Adrenal gland (tissue), 12 donors: ENCODE results near the gene SLC9A9. TPM values are rescaled to one million over a fixed set of nuclear protein-coding genes. Genes with fewer than 3 reads are reported as not detected.
A peak's percentile ranks its signal among the peaks of the same experiment; 100 is the strongest.

ENCODE experiments used
- DNase-seq, 7 donors: peaks; one replicate each; pipeline ENCODE4 v3.0.0-alpha.2; 2019 to 2020
- H3K27ac ChIP-seq, 5 donors: fragments of 200-600 bp; sonication (generic) in 4 of 5; 1 replicate in 3 of 5; 2 replicates in 2 of 5; pipeline versions ENCODE4 v1.5.1 to v1.8.0; 2016 to 2020; ENCODE audit warnings: mild to moderate bottlenecking in 1 of 5
- H3K27me3 ChIP-seq: fragments of 200-600 bp; 2 replicates; pipeline ENCODE4 v1.8.0; 2021
- H3K36me3 ChIP-seq, 2 donors: fragments of 200-600 bp; replicated peaks in 1 of 2; 1 replicate in 1 of 2; 2 replicates in 1 of 2; pipeline versions ENCODE4 v1.5.1 to v1.8.0; 2018 to 2022
- H3K4me1 ChIP-seq, 2 donors: fragments of 200-600 bp; replicated peaks in 1 of 2; 1 replicate in 1 of 2; 2 replicates in 1 of 2; pipeline versions ENCODE4 v1.5.1 to v1.8.0; 2018 to 2021
- H3K4me3 ChIP-seq, 4 donors: fragments of 200-600 bp; sonication (generic) in 3 of 4; one replicate each; pipeline ENCODE4 v1.5.1; 2016 to 2018
- H3K9me3 ChIP-seq, 3 donors: fragments of 200-600 bp; sonication (generic) in 1 of 3; replicated peaks in 1 of 3; 1 replicate in 2 of 3; 2 replicates in 1 of 3; pipeline versions ENCODE4 v1.5.1 to v1.8.0; 2016 to 2021
- POLR2A ChIP-seq, 2 donors: fragments of 450-650 bp; IDR thresholded peaks; one replicate each; pipeline ENCODE4 v1.6.1; 2017; ENCODE audit warnings: antibody characterized with exemption in 2 of 2, mild to moderate bottlenecking in 2 of 2, moderate library complexity in 1 of 2
- WGBS, 4 donors: extraction: QIAGEN DNeasy Blood & Tissue Kit in 2 of 4; methylation state at CpG; one replicate each; pipeline versions ENCODE4 v1.1.5 to v1.1.7; 2013 to 2017; 5-methylcytosine and 5-hydroxymethylcytosine counted together
- intact Hi-C, 2 donors: fragments of 100-400 bp; cut with DNase I; formaldehyde crosslinking; loops; one replicate each; pipeline versions ENCODE4 v1.14.1 to v1.15.0; 2022 to 2023
- polyA plus RNA-seq, 3 donors: library from polyadenylated mRNA; stranded (reverse); fragments of 200-250 nt in 2 of 3; fragments of 350-450 nt in 1 of 3; fragmentation: Illumina TruSeq in 1 of 3; extraction: RNeasy Lipid Tissue Mini Kit (QIAGEN cat#74804) in 1 of 3; gene quantifications; one replicate each; pipeline ENCODE4 v1.2.3, GENCODE V29; 2013 to 2014
- total RNA-seq, 9 donors: library from RNA; depleted of rRNA in 4 of 9; stranded (reverse); fragments of >200 nt in 4 of 9; fragments of 120-200 nt in 1 of 9; fragmentation: NEBNext Ultra II Directional in 1 of 9; extraction: Animal tissue kit (Norgen Biotek cat#: 25700) in 1 of 9; gene quantifications; one replicate each; pipeline versions ENCODE4 v1.1.0 to v1.2.4, GENCODE V29; 2013 to 2023
- TF ChIP-seq, protein P1 (sequence below), 6 experiments: fragments of 450-650 bp in 4 of 6; fragments of 200-600 bp in 2 of 6; sonication (generic) in 1 of 6; IDR thresholded peaks; 1 replicate in 5 of 6; 2 replicates in 1 of 6; pipeline versions ENCODE4 v1.5.1 to v1.8.0; 2016 to 2021; ENCODE audit warnings: antibody characterized with exemption in 6 of 6, mild to moderate bottlenecking in 2 of 6, moderate library complexity in 1 of 6
- donor health status: healthy with polysubstance abuse.
- donor health status: Bipolar disorder and iron deficiency.
- donor health status: DM: yes; HTN: yes; CAD: no.
- donor health status: DM: no; HTN: no; CAD: no.
- donor health status: DM: no; HTN: no; CAD: no.
- donor health status: DM: yes; HTN: yes; CAD: no.

SLC9A9 gene
- total and polyA plus RNA-seq, 12 donors = 4.2 to 23.7 (median 13.5) TPM

DNA sequence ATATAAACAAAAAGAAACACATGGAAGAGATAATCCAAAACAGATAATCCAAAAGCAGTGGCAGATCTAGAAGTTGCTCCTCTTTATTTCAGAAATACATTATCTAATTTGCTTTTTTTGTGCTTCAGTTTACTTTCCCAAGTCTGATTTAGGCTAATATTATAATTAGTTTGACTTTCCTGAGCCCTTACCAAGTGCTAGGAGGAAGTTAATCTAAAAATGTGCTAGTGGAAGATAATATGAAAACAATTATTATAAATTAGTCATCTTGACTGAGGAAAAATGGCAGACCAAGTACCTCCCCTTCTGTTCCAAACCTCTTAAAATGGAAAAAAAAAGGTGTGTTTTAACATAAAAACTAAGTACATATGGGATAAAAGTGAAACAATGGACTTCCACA, 17.5 kb downstream of the SLC9A9 start:
- Histone ChIP-seq H3K27ac (peak overlapping the region in 3 of 5 donors; percentile 17 to 39 (median 38)), H3K27me3 (no peaks in the 10 kb centered on the region), H3K9me3 (no peaks in the 10 kb centered on the region), H3K36me3 (no peaks in the 10 kb centered on the region), H3K4me3 (peak overlapping the region in 1 of 4 donors; percentile 17), H3K4me1 (peaks cover 0 to 20% of the 10 kb centered on the region in 2 donors)
- intact Hi-C loops = no loop called here
- TF ChIP-seq, protein P1, sequence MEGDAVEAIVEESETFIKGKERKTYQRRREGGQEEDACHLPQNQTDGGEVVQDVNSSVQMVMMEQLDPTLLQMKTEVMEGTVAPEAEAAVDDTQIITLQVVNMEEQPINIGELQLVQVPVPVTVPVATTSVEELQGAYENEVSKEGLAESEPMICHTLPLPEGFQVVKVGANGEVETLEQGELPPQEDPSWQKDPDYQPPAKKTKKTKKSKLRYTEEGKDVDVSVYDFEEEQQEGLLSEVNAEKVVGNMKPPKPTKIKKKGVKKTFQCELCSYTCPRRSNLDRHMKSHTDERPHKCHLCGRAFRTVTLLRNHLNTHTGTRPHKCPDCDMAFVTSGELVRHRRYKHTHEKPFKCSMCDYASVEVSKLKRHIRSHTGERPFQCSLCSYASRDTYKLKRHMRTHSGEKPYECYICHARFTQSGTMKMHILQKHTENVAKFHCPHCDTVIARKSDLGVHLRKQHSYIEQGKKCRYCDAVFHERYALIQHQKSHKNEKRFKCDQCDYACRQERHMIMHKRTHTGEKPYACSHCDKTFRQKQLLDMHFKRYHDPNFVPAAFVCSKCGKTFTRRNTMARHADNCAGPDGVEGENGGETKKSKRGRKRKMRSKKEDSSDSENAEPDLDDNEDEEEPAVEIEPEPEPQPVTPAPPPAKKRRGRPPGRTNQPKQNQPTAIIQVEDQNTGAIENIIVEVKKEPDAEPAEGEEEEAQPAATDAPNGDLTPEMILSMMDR (IDR thresholded peaks at IDR 0.05) = no peak
- no peak for TF ChIP-seq POLR2A (IDR thresholded peaks at IDR 0.05)
- DNase-seq = no peak

DNA sequence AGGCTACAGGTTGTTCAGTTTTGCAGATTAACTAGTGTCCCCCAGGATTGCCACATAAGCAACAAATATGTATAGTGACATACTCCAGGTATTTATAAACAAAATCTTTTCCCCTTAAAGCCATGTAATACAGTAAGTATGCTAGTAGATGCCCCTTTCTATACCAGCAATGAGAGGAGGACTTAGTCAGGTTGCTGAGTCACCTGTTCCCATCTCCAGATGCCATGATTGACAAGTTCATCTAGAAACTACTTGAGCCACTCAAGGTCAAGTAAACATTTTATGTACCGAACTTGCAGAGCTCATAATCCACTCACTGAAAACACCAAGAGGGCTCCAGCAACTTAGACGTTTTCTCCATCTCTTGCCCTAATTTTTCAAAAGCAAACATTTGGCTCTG, 18.2 kb downstream of the SLC9A9 start:
- no peak overlapping the region for H3K4me3 ChIP-seq
- no peaks in the 10 kb centered on the region for H3K27me3 ChIP-seq
- WGBS, 4 donors = 57 to 74% (median 64%) methylated on average over 2 of the region's 2 CpGs
- no peaks in the 10 kb centered on the region for H3K9me3 ChIP-seq
- TF ChIP-seq, protein P1 (IDR thresholded peaks at IDR 0.05) = no peak
- no peak for TF ChIP-seq POLR2A (IDR thresholded peaks at IDR 0.05)
- H3K4me1 ChIP-seq = peaks cover 4 to 28% of the 10 kb centered on the region in 2 donors
- intact Hi-C loops = no loop called here
- H3K27ac ChIP-seq = no peak overlapping the region
- no peak for DNase-seq
- H3K36me3 ChIP-seq = no peaks in the 10 kb centered on the region

- peaks cover 10 to 38% of the 10 kb centered on the region in 2 donors for H3K4me1 ChIP-seq
- 87 to 94% (median 92%) methylated on average over 2 of the region's 2 CpGs for WGBS, 4 donors
- intact Hi-C loops = no loop called here
These were observed 20.8 kb downstream of the SLC9A9 start for GRCh38 chr3:143827425-143827824.

GRCh38 chr3:143826296-143826695, 22.0 kb downstream of the SLC9A9 start:
- Histone ChIP-seq H3K4me1 (peaks cover 15 to 35% of the 10 kb centered on the region in 2 donors), H3K27ac (peak overlapping the region in 1 of 5 donors; percentile 11)

More at GRCh38 chr3:143827425-143827824, 20.8 kb downstream of the SLC9A9 start:
- Histone ChIP-seq H3K27me3 (no peaks in the 10 kb centered on the region), H3K27ac (no peak overlapping the region), H3K36me3 (no peaks in the 10 kb centered on the region), H3K9me3 (no peaks in the 10 kb centered on the region), H3K4me3 (no peak overlapping the region)
- no peak for TF ChIP-seq POLR2A (IDR thresholded peaks at IDR 0.05)
- TF ChIP-seq, protein P1 (IDR thresholded peaks at IDR 0.05) = no peak
- no peak for DNase-seq

More at GRCh38 chr3:143826296-143826695, 22.0 kb downstream of the SLC9A9 start:
- intact Hi-C loops = no loop called here
- TF ChIP-seq, protein P1 (IDR thresholded peaks at IDR 0.05) = no peak
- Histone ChIP-seq H3K36me3 (no peaks in the 10 kb centered on the region), H3K27me3 (no peaks in the 10 kb centered on the region), H3K4me3 (no peak overlapping the region), H3K9me3 (no peaks in the 10 kb centered on the region)
- DNase-seq = peak in 2 of 7 donors; percentile 34 to 41
- 43 to 67% (median 52%) methylated on average over 1 of the region's 1 CpG for WGBS, 4 donors
